GM18907 (cell line): ENCODE data around the gene MAFB.

ENCODE experiments used
- ATAC-seq: cut with Tn5 transposase; IDR thresholded peaks from one replicate; pipeline ENCODE4 v1.9.1; 2021; ENCODE audit warnings: mild to moderate bottlenecking, moderate library complexity; ENCODE audit not compliant: unreplicated experiment

MAFB gene

DNA sequence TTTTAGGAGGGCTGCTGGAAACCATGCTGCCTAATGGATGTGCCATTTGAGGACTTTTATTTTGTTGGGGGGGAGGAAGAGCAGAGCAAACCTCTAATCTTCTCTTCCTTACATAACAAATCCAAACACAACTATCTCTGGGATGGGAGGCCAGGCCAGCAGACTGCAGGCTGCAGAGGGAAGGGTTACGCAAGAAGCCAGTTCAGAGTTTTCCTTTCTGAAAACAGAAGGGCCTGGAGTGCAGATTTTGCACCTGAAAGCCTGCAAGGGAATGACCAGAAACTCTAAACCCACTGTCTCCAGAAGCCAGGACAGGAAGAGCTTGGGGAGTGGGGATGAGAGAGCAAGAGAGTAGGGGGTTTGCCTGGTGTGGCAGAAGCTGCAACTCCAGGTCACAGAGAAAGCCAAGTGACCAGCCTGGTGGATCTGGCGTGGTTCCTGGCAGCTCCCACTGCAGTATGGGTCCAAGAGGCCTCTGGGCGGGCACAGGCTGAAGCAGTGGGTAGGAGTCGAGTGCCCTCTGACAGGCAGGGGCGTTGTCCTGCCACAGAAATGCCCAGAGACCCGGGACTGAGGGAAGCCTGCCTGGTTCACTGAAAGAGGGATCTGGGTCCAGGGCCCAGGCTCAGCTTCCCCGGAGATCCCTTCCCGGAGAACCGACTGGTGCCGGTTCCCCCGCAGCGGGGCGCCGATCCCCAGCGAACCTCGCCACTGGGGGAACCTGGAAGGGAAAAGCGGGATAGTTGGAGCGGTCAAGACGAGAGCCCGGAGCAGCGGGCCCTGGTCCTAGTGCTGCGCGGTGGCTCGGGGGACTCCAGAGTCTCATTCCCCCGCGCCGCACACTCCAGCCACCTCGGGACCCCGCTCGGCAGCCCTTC, 6.7 kb downstream of the MAFB start:
- ATAC-seq = no peak

DNA sequence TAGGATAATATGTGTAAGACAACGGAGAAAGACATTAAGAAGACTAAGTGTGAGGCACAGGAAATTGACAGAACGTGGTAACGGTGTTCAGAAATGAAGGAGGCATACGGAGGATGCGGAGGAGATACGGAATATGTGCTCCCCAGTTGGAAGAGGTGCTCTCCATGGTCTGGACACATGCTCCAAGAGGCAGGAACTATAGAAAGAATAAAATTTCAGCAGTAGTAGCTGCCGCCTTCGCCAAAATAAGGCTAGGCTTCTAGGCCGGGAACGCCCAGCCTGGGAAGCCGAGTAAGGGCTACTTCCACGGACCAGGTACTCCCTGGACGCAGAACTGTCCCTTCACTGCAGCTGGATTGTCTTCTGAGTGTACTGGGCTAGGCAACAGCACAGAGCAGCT, 7.4 kb downstream of the MAFB start:
- ATAC-seq = no peak

DNA sequence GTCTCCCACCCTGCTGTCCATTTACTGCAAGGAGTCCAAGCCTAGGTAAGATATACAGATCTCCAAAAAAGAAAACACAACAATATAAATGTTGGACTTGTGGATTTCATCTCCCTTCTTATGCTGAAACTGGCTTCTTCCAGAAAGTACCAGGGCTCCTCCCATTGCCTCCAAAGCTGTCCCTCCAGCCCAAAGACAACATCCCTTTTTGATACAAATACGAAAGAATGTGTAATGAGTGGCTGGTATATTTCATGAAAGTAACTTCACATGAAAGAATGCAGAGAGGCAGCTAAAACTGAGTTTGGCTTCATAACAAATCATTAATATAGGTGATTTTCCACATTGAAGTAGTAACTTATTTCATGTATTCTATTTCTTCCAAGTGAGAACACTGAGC, 7.9 kb downstream of the MAFB start:
- no peak for ATAC-seq

DNA sequence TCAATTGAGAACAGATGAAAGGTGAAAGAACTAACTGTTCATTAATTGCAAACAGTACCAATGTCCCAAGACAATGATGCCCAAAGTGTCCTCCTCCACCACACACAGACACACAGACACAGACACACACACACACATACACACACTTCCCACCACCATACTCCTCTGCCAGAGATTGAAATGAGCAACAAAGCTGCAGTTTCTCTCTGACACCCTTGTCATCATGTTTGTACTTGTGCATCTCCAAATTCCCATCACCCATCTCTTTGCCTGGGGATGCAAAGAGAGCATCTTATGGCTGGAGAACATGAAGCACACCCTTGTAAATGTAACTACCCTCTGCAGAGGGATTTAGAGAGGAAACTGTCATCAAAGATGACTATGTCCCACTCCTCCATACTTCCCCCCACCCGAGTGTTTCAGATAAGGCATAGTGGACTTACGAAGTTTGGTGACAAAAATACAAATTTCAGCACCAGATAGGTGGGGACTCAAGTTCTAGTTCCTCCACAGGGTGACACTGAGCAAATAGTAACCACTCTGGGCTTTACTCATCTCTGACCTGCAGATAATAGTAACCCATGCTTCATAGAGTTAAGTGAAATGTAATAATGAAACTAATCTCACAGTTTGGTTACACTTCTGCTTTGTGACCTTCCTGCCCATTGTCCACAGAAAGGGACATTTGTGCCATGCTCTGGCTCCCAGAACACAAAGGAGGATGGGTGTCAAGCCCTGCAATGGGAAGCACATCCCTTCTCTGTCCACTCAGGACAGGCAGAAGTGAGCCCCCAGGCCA, 8.7 kb downstream of the MAFB start:
- ATAC-seq = peak; percentile 59

DNA sequence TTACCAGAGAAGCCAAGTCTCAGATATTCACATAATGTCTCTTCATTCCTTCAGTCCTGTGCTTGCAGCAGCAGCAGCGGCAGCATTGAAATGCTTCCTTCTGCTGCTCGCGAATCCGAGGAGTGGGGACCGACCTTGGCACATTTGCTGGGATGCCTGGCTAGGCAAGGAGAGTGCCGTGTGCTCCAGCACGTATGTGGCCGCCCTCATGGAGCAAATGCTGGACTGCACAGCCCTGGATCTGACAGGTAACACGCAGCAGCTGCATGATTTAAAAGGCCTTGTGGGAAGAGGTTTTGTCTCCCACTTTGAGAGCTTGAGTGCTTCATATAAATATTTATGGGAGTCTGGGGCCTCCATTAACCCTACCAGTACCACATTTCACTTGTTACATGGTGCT, 9.9 kb downstream of the MAFB start:
- ATAC-seq = no peak

DNA sequence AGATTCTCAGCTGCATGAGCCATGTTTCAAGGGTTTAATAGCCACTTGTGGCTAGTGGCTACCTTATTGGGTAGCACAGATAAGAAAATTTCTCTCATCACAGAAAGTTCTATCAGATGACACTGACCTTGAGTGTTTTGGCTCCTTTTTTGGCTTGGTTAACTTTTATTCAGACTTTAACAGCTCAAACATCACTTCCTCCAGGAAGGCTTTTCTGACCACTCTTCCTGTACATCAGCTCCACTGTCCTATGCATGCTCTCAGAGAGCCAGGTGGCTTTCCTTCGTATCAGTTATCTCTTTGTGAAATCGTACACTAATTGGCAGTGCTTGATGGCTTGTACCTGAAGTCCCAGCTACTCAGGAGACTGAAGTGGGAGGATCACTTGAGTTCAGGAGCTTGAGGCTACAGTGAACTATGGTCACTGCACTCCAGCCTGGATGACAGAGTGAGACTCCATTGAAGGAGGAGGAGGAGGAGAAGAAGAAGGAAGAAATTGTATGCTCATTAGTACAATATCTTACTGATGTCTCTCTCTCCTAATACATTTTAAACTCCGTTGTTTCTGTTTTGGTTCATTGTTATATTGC, 10.7 kb downstream of the MAFB start:
- no peak for ATAC-seq

DNA sequence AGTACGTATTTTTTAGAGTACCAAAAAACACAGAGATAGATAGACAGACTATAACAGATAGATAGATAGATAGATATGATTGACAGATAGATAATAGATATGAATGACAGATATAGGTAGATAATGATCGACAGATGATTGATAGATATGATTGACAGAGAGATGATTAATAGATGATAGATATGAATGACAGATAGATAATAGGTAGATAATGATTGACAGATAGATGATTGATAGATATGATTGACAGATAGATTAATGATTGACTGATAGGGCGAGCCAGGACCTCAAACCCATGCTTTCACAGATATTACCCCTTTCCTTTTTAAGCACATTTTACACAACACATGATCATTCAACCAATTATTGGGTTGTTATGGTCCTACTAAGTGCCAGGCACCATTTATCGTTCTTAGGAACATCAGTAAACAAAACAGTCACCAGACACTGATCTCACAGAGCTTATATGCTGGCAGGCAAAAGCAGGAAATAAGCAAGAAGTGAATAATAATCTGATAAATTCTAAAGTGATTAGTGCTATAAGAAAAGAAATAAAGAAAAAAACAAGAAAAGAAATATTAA, 11.6 kb downstream of the MAFB start:
- ATAC-seq = no peak

DNA sequence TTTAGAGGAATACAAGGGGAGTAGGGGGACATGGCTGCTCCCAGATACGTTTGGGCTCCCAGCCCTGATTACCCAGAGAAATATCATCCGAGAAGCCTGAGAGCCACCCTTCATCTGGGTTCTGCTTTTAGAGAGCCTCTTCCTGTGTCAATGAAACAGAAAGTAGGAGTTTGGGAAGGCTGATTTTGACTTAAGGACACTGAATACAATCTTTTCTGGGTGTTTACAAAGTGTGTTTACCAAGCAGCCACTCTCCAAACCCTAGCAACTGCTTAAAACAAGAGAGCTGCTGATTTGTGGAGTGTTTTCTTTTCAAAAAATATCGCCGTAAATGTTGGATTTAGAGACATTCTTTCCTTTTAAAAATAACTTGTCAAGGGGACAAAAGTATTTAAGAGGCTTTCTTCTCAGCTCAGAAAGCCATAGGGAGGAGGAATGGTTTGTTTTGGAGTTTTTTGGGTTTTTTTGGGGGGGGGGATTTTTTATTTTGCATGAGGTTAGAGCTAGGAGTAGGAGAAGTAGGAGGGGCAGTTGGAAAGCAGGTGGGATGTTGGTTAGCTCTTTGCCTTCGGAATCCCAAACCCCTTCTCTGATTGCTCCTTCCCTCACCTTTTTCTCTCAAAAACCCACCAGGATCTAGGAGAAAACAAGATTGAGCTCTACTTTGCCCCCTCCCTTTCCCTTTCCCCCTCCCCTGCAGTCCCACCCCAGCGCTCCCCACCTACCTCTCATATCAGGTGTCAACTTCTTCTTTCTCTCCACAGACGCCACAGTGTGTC, 12.4 kb downstream of the MAFB start:
- ATAC-seq = no peak

DNA sequence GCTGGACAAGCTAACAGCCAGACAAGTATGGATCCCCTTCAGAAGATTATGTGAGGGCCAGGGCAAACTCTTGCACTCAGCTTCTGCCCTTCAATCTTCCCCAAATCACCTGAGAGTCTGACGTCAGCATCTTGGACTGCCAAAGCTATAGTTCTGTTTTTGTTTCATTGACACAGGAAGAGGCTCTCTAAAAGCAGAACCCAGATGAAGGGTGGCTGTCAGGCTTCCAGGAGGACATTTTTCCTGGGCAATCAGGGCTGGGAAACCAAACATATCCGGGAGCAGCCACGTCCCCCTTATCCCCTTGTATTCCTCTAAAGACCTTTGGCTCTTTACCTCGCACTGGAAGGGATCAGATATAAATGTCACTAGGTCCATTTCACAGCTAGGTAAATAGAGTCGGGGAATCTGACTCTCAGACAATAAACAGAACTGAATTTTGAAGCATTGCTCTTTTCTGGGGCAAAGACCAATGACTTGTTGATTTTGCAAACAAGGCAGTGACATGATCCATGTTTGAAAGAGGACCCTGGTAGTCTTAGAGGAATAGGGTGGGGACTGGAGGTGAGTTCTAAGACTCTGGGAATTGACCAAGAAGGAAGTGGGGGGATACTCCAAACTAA, 13.3 kb downstream of the MAFB start:
- ATAC-seq = no peak

DNA sequence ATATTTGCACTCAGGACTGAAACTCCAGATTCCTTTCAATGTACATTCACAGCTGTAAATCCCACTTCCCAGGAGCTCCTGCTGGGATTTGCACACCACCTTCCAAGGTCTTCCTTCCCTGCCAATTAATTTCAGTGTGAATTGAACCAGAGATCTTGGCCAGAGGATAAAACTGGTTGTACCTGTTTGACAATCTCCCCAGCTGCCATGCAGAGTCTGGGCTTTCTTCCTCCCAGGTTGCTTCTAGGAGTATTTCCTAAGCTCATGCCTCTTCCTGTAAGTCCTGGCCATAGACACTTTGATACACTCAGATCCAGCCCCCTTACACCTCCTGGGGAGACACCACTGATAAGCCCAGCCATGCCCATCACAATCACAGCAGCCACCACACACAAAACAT, 15.6 kb downstream of the MAFB start:
- ATAC-seq = no peak

DNA sequence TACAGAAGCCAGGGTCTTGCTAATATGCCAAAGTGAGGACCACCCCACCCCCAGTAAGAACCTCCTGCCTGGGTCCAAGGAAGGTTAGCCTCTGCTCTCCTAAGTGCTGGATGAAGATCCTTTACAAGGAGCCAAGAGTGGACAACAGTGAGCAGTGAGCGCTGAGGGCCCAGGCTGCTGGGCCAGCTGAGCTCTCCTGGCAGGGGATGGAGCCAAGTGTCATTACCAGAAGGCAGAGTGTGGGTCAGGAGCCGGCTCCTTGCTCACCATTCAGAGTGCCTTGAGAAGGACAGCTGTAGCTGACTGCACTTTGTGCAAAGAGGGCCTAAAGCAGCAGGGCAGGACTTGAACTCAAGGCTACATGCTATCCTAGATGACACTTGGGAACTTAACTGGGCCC, 16.9 kb downstream of the MAFB start:
- ATAC-seq = no peak

DNA sequence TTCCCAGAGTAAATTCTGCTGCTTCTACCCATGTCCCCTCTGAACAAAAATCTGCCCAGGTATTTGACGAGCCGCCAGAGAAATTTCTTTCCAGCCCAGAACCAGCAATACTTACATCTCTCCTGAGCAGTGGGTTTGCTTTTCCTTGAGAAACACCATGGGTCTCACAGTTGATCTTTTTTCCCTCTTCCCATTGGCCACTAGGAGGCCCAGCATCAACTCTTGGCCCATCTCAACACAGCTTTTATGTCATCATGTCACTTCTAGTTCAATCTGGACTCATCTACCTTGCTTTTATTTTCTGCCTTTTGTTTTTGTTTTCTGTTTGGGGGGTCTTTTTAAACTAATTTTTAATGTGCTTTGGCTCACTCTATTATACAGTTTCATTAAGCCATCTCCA, 18.8 kb downstream of the MAFB start:
- no peak for ATAC-seq

DNA sequence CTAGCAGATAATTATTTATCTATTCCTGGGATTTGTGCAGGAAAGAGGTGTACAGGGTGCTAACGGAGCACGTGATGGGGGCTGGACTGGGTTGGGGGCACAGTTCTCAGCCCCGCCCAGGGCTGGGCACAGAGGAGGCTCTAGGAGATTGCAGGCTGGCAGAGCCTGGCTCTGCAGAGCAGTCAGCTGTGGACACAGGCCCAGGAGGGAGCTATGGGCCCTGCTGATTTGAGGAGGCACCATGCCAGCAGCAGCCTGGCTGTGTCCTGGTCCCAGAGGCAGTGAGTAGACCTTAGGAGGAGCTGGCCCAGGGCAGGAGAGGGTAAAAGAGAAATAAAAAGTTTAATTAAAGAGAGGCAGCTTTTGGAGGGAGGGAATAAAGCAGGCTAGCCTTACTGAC, 19.3 kb downstream of the MAFB start:
- no peak for ATAC-seq

DNA sequence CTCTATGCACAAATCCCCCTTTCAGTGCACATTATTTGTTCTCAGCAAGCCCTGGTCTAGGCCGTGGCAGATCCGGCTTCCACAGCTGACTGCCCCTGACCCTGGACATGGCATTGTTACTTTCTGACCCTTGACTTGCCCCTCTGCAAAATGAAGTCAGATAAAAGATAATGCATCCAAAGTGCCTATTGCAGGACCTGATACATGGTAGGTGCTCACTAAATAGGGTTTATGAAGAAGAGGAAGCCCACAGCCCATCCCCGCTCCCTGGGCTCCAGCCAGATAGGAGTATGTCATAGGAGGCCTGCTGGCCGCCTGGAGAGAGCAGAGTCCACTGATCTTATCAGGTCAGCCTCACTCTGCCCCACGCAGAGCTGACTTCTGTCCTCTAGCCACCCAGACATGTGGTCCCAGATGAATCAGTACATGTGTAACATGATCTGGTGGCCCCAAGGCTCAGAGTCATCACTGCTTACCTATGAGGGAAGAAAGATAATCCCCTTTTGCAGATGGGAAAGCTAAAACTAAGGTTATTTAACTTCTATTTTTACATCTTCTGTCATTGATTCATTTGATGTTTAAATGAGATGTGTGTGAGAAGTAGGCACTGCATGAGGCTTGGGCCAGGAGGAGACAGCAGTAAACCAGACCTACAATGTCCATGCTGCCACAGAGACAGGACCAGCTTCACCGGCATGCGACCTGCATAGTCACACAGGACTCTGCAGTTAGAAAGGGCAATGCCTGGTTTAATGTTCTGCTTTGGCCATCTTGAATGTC, 20.4 kb downstream of the MAFB start:
- ATAC-seq = no peak

DNA sequence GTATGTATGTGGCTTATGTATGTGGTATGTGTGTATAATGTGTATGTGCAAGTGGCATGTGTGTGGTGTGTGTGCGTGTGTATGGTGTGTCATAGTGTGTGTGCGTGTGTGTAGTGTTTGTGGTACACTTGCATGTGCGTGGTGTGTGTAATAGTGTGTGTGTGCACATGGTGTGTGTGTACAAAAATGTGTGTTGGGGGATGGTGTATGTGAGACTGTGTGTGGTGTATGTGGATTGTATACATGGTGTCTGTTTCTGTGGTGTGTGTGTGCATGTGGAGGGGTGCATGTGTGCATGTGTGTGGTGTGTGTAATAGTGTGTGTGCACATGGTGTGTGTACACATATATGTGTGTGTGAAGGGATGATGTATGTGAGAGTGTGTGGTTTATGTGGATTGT, 21.5 kb downstream of the MAFB start:
- ATAC-seq = no peak

DNA sequence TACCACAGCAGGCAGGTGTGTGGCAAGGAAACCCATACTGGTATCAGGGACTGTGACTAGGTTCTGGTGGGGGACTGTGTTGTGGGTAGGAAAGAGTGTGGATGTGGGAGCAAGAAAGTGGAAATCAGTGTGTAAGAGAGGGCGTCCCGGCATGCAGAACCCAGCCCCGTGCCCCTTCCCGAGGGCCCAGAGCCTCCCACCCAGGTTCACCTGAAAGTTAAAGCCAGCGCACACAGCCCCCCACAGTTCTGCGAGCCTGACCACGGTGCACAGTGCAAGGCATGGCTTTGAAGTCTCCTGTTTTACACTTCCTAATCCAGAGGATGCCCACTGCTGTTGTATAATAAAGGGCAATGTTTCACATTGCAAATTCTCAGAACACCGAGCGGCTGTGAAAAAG, 22.7 kb downstream of the MAFB start:
- no peak for ATAC-seq

DNA sequence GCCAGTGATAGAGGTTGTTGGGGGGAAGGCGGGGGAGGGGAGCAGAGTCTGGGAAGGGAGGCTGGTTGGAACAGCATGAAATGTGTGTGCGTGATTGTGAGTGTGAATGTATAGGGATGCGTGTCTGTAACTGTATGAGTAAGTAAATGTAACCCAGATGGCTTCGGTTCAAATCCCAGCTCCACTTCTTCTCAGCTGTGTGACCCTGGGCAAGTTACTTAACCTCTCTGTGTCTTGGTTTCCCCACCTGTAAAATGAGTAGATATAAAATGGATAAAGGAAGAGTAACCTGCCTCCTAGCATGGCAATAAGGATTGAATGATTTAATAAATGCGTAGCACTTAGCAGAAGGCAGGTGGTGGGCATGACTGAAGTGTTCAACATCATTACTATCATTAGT, 24.1 kb downstream of the MAFB start:
- no peak for ATAC-seq

DNA sequence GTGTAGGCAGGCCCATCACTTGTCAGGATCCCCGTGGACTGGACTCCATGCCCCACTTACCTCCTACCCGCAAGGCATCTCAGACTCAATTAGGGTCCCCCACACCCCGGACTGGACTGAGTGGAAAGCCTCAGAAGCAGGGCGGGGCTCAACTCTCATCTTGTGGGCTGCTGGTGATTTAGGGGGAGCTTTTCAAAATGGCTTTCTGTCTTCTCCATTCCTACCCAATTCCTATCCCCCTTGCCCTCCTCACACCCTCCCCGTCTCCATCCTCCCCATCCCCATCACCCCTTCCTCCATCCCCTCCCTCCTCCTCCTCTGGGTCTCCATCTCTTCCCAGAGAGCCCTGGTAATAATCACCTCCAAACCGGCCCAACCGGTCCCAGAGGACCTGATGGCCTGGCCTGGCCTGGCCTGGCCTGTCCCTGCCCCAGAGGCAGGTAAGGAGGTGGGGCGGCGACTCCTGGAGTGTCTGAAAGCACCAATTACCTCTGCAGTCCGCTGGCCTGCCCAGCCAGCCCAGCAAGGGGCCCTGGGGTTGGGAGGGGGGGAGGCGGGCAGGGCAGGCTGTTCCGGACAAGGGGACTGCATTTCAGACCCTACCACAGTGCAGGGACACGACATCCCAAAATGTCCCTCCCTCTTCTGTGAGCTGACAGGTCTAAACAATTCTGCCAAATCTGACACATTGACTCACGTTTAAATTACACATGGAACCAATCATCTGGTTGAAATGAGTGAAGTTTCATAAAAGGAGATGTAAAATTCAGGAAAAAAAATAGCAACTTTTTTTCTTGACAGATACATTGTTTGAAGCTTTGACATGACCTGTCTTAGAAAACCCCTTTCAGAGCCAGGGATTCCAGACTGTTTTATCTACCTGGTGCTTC, 24.8 kb downstream of the MAFB start:
- ATAC-seq = no peak
